HL-60 (cell line): ENCODE results near the gene MTFR1L.

Source experiments
- DNase-seq, 2 experiments: peaks; one replicate each; pipeline ENCODE4 v3.0.0-alpha.2; 2010 to 2020; ENCODE audit warnings: low read depth in 1 of 2, low spot score in 1 of 2
- H3K27ac ChIP-seq: fragments of 250-450 bp; sonication (Bioruptor Pico); replicated peaks from 2 replicates; pipeline ENCODE4 v1.5.1; 2020; ENCODE audit warnings: mild to moderate bottlenecking, moderate library complexity
- H3K27me3 ChIP-seq: fragments of 250-450 bp; sonication (Bioruptor Pico); 2 replicates; pipeline ENCODE4 v1.5.1; 2021; ENCODE audit warnings: mild to moderate bottlenecking, moderate library complexity; ENCODE audit not compliant: insufficient read depth, poor library complexity, severe bottlenecking
- H3K4me3 ChIP-seq: replicated peaks from 2 replicates; pipeline ENCODE4 v1.5.1; 2011; ENCODE audit warnings: mild to moderate bottlenecking, control low read depth, low read length; ENCODE audit not compliant: insufficient read depth
- GABPA ChIP-seq: IDR thresholded peaks from 2 replicates; pipeline ENCODE4 v1.6.1; 2012; ENCODE audit warnings: low read depth
- POLR2AphosphoS5 ChIP-seq: IDR thresholded peaks from 2 replicates; pipeline ENCODE4 v1.6.1; 2012; ENCODE audit warnings: low read depth
- SPI1 ChIP-seq: IDR thresholded peaks from 2 replicates; pipeline ENCODE4 v1.6.1; 2012; ENCODE audit warnings: low read depth, mild to moderate bottlenecking, borderline replicate concordance
- TF ChIP-seq, protein P1 (sequence below): IDR thresholded peaks from 2 replicates; pipeline ENCODE4 v1.6.1; 2012; ENCODE audit warnings: low read depth; ENCODE audit not compliant: insufficient replicate concordance
- TF ChIP-seq, protein P2 (sequence below): IDR thresholded peaks from one replicate; pipeline ENCODE4 v1.5.1; 2011; ENCODE audit warnings: low read length, control low read depth, inconsistent platforms; ENCODE audit not compliant: insufficient read depth

MTFR1L gene

DNA sequence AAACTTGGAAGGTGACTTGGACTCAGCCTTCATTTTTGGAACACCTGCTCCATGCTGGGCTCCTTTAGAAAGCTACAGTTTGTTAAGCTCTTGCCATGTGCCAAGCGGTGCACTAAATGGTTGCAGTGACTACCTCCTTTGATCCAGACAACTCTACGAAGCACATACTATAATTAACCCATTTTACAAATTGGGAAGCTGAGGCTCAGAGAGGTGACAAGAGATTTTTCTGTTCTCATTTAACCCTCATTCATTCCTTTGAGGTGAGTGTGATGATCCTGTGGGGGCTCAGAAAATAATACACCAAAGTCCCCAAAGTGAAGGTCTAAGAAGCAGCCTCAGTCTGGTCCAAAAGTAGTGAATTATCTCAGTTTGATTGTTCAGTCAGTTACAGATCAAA lies 57.4 kb downstream of the MTFR1L start:
- no peak for DNase-seq
- H3K27ac ChIP-seq: no peak overlapping the region
- no peak overlapping the region for H3K4me3 ChIP-seq
- no peaks in the 10 kb centered on the region for H3K27me3 ChIP-seq
- TF ChIP-seq, protein P1, sequence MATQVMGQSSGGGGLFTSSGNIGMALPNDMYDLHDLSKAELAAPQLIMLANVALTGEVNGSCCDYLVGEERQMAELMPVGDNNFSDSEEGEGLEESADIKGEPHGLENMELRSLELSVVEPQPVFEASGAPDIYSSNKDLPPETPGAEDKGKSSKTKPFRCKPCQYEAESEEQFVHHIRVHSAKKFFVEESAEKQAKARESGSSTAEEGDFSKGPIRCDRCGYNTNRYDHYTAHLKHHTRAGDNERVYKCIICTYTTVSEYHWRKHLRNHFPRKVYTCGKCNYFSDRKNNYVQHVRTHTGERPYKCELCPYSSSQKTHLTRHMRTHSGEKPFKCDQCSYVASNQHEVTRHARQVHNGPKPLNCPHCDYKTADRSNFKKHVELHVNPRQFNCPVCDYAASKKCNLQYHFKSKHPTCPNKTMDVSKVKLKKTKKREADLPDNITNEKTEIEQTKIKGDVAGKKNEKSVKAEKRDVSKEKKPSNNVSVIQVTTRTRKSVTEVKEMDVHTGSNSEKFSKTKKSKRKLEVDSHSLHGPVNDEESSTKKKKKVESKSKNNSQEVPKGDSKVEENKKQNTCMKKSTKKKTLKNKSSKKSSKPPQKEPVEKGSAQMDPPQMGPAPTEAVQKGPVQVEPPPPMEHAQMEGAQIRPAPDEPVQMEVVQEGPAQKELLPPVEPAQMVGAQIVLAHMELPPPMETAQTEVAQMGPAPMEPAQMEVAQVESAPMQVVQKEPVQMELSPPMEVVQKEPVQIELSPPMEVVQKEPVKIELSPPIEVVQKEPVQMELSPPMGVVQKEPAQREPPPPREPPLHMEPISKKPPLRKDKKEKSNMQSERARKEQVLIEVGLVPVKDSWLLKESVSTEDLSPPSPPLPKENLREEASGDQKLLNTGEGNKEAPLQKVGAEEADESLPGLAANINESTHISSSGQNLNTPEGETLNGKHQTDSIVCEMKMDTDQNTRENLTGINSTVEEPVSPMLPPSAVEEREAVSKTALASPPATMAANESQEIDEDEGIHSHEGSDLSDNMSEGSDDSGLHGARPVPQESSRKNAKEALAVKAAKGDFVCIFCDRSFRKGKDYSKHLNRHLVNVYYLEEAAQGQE: no peak
- TF ChIP-seq, protein P2, sequence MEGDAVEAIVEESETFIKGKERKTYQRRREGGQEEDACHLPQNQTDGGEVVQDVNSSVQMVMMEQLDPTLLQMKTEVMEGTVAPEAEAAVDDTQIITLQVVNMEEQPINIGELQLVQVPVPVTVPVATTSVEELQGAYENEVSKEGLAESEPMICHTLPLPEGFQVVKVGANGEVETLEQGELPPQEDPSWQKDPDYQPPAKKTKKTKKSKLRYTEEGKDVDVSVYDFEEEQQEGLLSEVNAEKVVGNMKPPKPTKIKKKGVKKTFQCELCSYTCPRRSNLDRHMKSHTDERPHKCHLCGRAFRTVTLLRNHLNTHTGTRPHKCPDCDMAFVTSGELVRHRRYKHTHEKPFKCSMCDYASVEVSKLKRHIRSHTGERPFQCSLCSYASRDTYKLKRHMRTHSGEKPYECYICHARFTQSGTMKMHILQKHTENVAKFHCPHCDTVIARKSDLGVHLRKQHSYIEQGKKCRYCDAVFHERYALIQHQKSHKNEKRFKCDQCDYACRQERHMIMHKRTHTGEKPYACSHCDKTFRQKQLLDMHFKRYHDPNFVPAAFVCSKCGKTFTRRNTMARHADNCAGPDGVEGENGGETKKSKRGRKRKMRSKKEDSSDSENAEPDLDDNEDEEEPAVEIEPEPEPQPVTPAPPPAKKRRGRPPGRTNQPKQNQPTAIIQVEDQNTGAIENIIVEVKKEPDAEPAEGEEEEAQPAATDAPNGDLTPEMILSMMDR: no peak
- TF ChIP-seq SPI1: no peak
- no peak for TF ChIP-seq GABPA
- no peak for TF ChIP-seq POLR2AphosphoS5

DNA sequence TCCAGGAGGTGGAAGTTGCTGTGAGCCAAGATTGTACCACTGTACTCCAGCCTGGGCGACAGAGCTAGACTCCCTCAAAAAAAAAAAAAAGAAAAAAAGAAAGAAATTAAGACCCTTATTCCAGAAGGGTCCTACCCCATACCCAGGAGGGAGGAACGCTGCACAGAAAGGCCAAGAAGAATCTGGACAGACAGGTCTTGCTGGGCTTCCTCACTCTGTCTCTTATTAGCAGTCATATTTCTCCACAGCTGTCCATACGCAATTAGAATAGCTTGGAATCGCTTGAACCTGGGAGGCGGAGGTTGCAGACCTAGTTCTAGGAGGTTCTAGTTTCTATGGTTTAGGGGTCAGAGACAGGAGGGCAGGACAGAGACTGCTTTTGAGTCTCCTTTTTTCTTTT lies 58.9 kb downstream of the MTFR1L start:
- Histone ChIP-seq H3K27me3 (no peaks in the 10 kb centered on the region), H3K4me3 (no peak overlapping the region), H3K27ac (no peak overlapping the region)
- TF ChIP-seq, protein P1: no peak
- TF ChIP-seq, protein P2: no peak
- TF ChIP-seq POLR2AphosphoS5: no peak
- no peak for TF ChIP-seq SPI1
- no peak for TF ChIP-seq GABPA
- no peak for DNase-seq

DNA sequence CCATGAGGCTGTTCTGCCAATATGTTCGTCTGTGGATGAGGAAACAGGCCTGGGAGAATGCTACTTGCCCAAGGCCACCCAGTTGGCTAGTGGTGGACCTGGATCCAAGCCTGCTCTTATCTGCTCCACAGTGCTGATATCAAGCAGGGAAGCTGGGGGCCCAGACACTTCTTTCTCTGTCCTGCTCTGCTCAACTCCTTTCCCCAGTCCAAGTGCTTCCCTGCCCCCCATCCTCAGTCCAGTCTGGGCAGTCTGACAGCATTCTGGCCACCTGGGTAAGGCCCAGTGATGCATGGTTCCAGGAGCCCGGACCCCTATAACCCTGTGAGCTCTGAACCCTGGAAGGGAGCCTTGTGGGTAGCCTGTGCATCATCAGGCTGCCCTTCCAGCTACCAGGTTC lies 59.9 kb downstream of the MTFR1L start:
- DNase-seq: no peak
- Histone ChIP-seq H3K27ac (no peak overlapping the region), H3K4me3 (no peak overlapping the region), H3K27me3 (no peaks in the 10 kb centered on the region)
- no peak for TF ChIP-seq SPI1
- TF ChIP-seq POLR2AphosphoS5: no peak
- TF ChIP-seq, protein P2: no peak
- no peak for TF ChIP-seq GABPA
- TF ChIP-seq, protein P1: no peak
